Measurements from ENCODE around the gene PRKN. TPM values are rescaled to one million over a fixed set of nuclear protein-coding genes. Genes with fewer than 3 reads are reported as not detected.

PRKN gene
- total RNA-seq, 1 donor from 2014 or later: 5.9 TPM

- no peak for DNase-seq
These were observed 548.2 kb downstream of the PRKN start for GRCh38 chr6:162179196-162179951.

DNA sequence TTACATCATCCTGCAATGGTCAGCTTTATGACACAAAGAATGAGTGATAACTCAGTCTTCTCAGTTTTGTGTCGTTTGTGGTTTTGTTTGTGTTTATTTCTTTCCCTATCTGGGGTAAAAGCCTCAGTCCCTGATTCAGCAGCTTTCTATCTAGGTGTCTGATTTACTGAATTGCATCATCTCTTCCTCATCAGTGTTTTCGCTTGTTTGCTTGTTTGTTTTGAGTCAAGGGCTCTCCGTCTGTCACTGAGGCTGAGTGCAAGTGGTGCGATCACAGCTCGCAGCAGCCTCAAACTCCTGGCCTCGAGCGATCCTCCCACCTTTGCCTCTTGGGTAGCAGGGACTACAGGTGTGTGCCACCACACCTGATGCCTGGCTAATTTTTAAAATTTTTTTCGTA, 548.9 kb downstream of the PRKN start:
- DNase-seq: no peak

DNA sequence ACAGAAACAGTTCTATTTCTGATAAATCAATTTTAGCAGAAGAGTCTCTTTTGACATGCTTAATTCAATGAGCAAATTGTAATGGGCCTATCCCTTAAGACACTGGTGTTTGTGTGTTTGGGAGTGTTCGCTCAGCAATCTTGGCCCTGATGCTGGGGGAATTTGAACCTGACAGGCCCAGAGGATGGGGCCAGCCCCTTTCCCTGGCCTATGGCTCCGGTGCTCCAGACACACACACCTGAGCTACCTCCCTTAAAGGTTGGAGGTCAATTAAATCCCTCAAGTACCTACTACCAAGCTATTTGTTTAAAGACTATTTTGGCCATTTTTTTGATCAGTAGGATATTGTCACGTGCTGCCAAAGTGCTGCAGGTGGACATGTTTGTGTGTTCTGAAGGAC, 549.3 kb downstream of the PRKN start:
- no peak for DNase-seq

DNA sequence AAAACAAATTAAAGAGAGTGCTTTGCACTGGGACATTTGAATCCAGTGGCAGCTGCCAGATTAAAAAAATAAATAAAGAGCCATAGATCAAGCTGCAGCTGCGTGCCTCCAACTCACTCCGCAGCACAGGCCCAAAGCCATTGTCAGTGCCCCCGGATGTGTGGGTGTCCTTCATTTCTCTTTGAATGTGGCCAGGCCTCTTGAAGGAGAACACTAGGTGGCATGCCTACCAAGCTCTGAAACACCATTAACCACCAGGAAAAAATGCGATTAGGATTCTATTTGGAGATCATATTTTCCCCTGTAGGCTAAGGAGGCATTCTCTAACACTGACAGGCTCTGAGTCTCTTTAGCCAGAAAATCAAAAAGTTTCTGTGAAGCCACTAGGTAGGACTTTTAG, 549.8 kb downstream of the PRKN start:
- peak; percentile 14 for DNase-seq

DNA sequence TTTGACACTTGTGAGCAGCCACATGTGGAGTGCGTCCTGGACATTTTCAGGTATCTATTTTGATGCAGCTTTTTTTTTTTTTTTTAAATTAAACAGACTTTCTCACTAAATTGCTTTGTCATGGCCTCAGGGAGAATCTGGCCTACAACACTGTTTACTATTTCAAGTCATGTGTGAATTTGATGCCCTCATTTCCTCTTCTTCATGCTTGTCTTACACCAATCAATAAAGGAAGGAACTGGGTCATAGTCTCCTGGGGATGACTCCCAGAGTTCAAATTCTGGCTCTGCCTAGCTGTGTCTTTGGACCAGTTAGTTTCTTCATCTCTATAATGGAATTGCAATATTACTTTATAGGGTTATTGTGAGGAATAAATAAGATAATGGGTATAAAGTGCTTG, 554.1 kb downstream of the PRKN start:
- DNase-seq: no peak

DNA sequence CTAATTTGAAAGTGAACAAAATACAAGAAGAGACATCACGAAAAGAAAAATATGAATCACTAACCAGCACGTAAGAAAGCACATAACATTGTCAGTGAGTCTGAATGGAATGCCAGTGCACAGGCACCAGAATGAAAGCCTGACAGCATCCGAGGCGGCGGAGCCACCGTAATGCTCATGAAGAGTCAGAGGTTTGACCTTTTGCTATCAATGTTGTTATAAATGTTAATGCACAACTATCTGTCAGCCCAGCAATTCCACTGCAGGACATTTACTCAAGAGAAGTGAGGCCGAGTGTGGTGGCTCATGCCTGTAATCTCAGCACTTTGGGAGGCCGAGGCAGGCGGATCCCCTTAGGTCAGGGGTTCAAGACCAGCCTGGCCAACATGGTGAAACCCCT, 562.1 kb downstream of the PRKN start:
- DNase-seq: no peak

DNA sequence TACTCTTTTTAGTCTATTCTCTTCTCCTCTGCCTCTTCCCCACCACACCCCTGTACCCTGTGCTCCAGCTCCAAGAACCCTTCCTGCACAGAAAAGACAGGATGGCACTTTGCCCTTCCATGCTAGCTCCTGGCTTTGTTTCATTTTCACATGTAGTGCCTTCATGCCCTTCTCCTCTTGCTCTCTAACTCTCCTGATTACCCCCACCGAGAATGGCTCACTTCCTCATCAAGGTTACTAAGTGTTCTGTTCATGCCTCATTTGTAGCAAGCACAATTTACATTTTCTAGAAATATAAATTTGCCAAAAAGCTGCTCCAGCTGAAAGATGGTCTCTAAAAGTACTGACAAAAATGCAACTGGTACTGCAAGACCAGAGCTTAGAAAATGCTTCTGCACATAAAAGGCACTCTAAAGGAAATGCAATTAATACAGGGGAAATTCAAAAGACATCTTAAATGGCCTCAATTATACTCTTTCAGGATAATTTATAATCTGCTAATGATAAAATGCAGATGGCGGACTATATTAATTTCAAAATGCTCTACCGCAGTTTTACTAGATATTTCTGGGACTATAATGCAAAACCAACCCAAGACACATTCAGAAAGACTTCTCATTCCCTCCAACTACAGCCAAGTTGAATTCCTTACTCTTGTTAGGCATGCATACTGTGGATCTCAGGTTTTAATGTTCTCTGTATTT, 570.2 kb downstream of the PRKN start:
- DNase-seq: no peak

DNA sequence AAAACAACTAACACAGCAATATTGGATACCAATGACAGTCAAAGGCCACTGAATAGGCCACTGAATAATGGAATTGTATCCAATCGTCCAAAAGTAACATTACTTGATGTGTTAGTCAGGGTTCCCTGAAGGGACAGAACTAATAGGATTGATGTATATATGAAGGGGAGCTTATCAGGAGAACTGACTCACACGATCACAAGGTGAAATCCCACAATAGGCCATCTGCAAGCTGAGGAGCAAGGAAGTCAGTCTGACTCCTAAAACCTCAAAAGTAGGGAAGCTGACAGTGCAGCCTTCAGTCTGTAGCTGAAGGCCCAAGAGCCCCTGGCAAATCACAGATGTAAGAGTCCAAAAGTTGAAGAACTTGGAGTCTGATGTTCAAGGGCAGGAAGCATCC, 571.4 kb downstream of the PRKN start:
- DNase-seq: no peak

- DNase-seq: no peak
These were observed 572.6 kb downstream of the PRKN start for GRCh38 chr6:162154930-162155329.

- DNase-seq: no peak
These were observed 573.6 kb downstream of the PRKN start for GRCh38 chr6:162154001-162154400.

DNA sequence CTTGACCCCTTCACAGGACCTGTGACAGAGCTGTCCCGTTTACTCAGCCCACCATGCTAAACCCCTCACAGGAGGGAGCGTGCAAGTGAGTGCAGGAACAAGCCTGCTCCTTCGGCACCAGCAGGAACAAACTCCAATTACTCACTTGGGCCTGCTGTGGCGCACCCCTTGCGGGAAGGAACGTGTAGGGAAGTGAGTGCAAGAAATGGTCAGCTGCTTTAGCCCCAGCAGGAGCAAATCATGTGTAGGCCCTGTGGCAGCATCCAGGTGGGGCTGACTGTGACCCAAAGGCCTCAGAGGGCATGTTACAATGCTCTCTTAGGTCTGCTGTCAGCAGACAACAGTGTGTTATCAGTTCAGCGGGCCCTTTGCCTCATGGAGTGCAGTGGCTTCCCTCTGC, 574.4 kb downstream of the PRKN start:
- DNase-seq: no peak

- no peak for DNase-seq
These were observed 576.4 kb downstream of the PRKN start for GRCh38 chr6:162151021-162151665.

- no peak for DNase-seq
These were observed 577.3 kb downstream of the PRKN start for GRCh38 chr6:162150295-162150694.

DNA sequence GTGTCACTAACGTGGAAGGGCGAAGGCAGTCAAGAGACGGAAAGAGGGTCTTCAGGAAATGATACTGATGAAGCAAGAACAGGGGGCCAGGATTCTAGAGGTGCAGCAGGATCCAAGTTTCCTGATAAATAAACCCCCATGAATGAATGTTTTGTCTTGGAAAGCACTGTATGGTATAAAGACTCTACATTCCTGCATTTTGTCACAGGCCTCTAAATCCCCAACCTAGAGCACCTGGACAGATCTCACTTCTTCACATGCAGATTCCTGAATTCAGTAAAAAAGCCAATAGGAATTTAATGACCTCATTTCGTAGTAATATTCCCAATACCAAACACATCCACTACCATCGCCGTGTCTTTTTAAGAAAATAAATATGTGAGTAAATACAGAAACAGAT, 577.8 kb downstream of the PRKN start:
- DNase-seq: no peak

DNA sequence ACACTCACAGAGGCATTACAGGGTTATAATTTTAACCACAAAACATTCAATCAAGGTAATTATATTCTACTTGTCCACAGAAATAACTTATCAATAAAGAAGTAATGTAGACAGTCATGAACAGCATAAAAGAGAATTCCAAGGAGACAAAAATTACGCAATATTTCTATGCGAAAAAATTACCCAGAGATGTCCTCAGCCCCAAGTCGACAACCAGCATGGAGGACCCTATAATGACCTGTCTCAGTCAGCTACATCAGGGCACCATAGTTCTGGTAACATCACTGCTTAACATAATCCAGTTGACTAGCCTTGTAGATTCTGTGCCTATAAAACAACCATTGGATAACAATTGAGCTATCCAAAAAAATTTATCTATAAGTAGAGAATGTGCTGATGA, 579.8 kb downstream of the PRKN start:
- no peak for DNase-seq

DNA sequence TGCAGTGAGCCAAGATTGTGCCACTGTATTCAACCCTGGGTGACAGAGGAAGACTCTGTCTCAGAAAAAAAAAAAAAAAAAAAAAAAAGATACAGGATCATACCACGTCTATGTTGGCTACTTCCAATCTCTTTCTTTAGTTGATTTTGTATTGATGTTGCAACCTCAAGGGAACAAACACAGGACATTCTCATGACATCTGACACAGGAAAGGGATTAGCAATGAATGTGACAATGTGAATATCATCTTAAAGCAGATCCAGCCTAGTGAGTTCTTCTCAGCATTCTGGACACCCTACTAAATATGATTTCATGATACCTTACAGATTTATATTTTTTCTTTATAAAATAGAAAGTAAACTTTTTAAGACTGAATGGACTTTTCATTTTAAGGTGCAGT, 580.3 kb downstream of the PRKN start:
- DNase-seq: no peak

- DNase-seq: no peak
These were observed 587.2 kb downstream of the PRKN start for GRCh38 chr6:162140251-162140852.

DNA sequence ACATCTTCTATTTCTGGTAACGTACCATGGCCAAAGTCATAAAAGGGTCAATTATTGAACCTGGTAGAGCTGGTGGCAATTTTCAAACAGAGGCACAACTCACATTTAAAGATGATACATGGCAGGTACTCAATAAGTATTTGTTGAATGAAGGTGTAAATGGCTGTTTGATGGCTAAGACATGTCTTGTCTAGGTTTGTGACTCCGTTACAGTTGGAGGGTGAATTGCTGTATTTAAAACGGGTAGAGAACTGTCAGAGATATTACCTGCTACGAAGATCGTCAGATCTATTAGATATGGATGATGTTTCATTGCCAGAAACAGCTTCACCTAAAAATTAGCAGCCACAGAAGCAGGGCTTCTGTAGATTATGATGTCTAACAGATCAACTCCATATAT, 601.9 kb downstream of the PRKN start:
- DNase-seq: no peak

DNA sequence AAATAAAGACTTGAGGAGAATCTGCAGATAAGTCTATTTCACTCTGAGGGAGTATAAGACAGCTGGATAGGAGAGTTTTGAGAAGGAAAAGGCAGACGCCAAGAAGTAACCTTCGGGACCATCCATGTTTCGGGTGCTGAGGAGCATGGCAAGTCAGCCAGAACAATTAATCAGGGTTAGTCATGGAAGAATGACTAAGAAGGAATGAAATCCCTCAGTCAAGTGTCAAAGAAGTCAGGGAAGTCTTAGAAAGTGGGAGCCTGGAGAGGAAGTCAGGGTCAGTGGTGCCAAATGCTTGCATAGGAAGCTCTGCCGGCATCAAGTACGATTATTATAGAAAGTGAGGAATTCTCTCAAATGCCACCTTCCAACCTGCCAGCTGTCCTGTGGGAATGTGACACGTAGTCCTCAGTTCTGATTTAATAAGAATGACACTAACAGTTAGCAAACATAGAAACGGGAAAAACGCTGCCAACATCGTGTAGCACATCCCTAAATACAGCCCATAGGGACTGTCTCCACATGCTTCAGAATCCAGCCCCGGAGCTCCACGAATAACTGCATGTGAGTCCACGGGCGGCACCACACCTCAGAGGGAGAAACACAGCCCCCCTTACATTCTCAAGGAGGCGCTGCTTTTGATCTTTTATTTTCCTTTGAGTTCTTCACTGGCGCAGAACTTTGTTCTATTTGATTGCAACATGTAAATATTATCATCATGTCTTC, 602.7 kb downstream of the PRKN start:
- DNase-seq: no peak

GRCh38 chr6:162123797-162124196, 603.8 kb downstream of the PRKN start:
- DNase-seq: no peak

DNA sequence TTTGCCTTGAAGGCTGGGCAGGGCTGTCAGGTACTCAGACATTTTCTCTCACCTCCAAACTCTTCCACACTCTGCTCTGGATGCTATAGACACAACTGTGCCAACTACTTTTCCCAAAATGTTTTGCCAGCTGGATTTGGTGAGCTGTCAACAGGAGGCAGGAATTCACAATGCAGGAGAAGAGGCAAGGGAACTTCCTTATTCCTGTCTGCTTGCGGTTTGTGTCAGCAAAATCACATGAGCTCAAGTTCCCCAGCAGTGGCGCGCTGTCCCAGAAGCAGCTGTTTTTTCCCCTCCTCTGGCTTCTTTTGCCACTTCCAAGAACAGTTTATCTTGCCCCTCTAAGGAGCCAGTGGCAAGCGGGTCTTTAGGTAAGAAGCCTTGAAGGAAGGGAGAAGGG, 608.2 kb downstream of the PRKN start:
- DNase-seq: no peak

- no peak for DNase-seq
These were observed 608.9 kb downstream of the PRKN start for GRCh38 chr6:162118706-162119105.

All from occipital lobe (tissue), 2 donors.